Neuronal stem cell (in vitro differentiated cells): ENCODE data around the gene HLA-E.
A peak's percentile ranks its signal among the peaks of the same experiment; 100 is the strongest.
"Not testable (repeated sequence)": the region's sequence is repeated elsewhere in the genome, so short reads cannot be mapped to it uniquely, and the experiment has no call there.

ENCODE experiments used
- DNase-seq: peaks from one replicate; pipeline ENCODE4 v3.0.0-alpha.2; 2013; ENCODE audit warnings: low spot score
- H2AFZ ChIP-seq: one replicate; pipeline ENCODE4 v1.6.1; 2013; ENCODE audit warnings: mild to moderate bottlenecking, low read length, inconsistent platforms
- H2AK5ac ChIP-seq: 2 replicates; pipeline ENCODE4 v1.6.1; 2013; ENCODE audit warnings: low read depth, mild to moderate bottlenecking, inconsistent platforms, low read length, moderate library complexity, mixed read lengths
- H2BK120ac ChIP-seq: 2 replicates; pipeline ENCODE4 v1.6.1; 2013; ENCODE audit warnings: low read depth, mild to moderate bottlenecking, inconsistent platforms, low read length, moderate library complexity, mixed read lengths
- H2BK12ac ChIP-seq: one replicate; pipeline ENCODE4 v1.6.1; 2013; ENCODE audit warnings: low read length, inconsistent platforms
- H2BK15ac ChIP-seq: 2 replicates; pipeline ENCODE4 v1.6.1; 2013; ENCODE audit warnings: mild to moderate bottlenecking, low read length, inconsistent platforms, mixed read lengths
- H2BK5ac ChIP-seq: one replicate; pipeline ENCODE4 v1.6.1; 2013; ENCODE audit warnings: inconsistent platforms, mild to moderate bottlenecking, low read length, moderate library complexity
- H3K14ac ChIP-seq: one replicate; pipeline ENCODE4 v1.6.1; 2013; ENCODE audit warnings: low read length, inconsistent platforms
- H3K18ac ChIP-seq: 2 replicates; pipeline ENCODE4 v1.6.1; 2013; ENCODE audit warnings: low read length, inconsistent platforms
- H3K23ac ChIP-seq: 2 replicates; pipeline ENCODE4 v1.6.1; 2013; ENCODE audit warnings: low read depth, mild to moderate bottlenecking, mixed read lengths, low read length, inconsistent platforms; ENCODE audit not compliant: poor library complexity
- H3K27ac ChIP-seq: replicated peaks from 3 replicates; pipeline ENCODE4 v1.5.1; 2013; ENCODE audit warnings: low read length, inconsistent platforms
- H3K27me3 ChIP-seq, 3 experiments: 2 replicates each; pipeline ENCODE4 v1.6.1; 2013; ENCODE audit warnings: low read length in 3 of 3, mild to moderate bottlenecking in 2 of 3, inconsistent platforms in 1 of 3, low read depth in 1 of 3, mixed read lengths in 1 of 3, moderate library complexity in 1 of 3; ENCODE audit not compliant: control insufficient read depth in 3 of 3, insufficient read depth in 3 of 3
- H3K36me3 ChIP-seq, 2 donors: replicated peaks in 1 of 2; 2 replicates each; pipeline ENCODE4 v1.6.1; 2013; ENCODE audit warnings: low read length in 2 of 2; ENCODE audit not compliant: control insufficient read depth in 2 of 2, insufficient read depth in 2 of 2
- H3K4ac ChIP-seq: 2 replicates; pipeline ENCODE4 v1.6.1; 2013; ENCODE audit warnings: inconsistent platforms, mild to moderate bottlenecking, low read length, moderate library complexity
- H3K4me1 ChIP-seq, 2 donors: 1 replicate in 1 of 2; 2 replicates in 1 of 2; pipeline ENCODE4 v1.6.1; 2013; ENCODE audit warnings: low read length in 2 of 2, low read depth in 1 of 2; ENCODE audit not compliant: control insufficient read depth in 2 of 2, insufficient read depth in 1 of 2
- H3K4me2 ChIP-seq: one replicate; pipeline ENCODE4 v1.6.1; 2013; ENCODE audit warnings: mild to moderate bottlenecking, low read length, inconsistent platforms; ENCODE audit not compliant: insufficient read depth, poor library complexity, severe bottlenecking
- H3K4me3 ChIP-seq, 2 donors: 2 replicates each; pipeline ENCODE4 v1.5.1; 2013; ENCODE audit warnings: low read length in 2 of 2, mild to moderate bottlenecking in 2 of 2, inconsistent platforms in 1 of 2, moderate library complexity in 1 of 2
- H3K79me1 ChIP-seq: one replicate; pipeline ENCODE4 v1.6.1; 2013; ENCODE audit warnings: low read depth, mild to moderate bottlenecking, inconsistent platforms, low read length, moderate library complexity
- H3K9ac ChIP-seq: one replicate; pipeline ENCODE4 v1.6.1; 2013; ENCODE audit warnings: mild to moderate bottlenecking, low read depth, low read length, inconsistent platforms; ENCODE audit not compliant: poor library complexity
- H3K9me3 ChIP-seq, 2 donors: replicated peaks in 1 of 2; 2 replicates each; pipeline versions ENCODE3 to v1.6.1; 2013; ENCODE audit warnings: low read length in 2 of 2, mild to moderate bottlenecking in 2 of 2, inconsistent platforms in 1 of 2, low read depth in 1 of 2, mixed read lengths in 1 of 2, moderate library complexity in 1 of 2; ENCODE audit not compliant: control insufficient read depth in 2 of 2, insufficient read depth in 1 of 2
- H4K8ac ChIP-seq: one replicate; pipeline ENCODE4 v1.6.1; 2013; ENCODE audit warnings: low read depth, mild to moderate bottlenecking, inconsistent platforms, low read length, moderate library complexity
- H4K91ac ChIP-seq: one replicate; pipeline ENCODE4 v1.6.1; 2013; ENCODE audit warnings: low read length, low read depth, mild to moderate bottlenecking, inconsistent platforms; ENCODE audit not compliant: poor library complexity
- WGBS, 2 donors: extraction: QIAGEN DNeasy Blood & Tissue Kit; methylation state at CpG; one replicate each; pipeline ENCODE4 v1.1.7; 2013; ENCODE audit warnings: missing lambda C conversion rate in 2 of 2, mixed read lengths in 1 of 2; ENCODE audit not compliant: insufficient read length in 2 of 2, insufficient replicate concordance in 1 of 2; ENCODE audit errors: extremely low coverage in 2 of 2; 5-methylcytosine and 5-hydroxymethylcytosine counted together

The HLA-E gene

GRCh38 chr6:30520522-30520921 lies 31.2 kb downstream of the HLA-E start:
- Histone ChIP-seq H2BK12ac (no peak overlapping the region), H3K9ac (no peak overlapping the region), H3K23ac (no peak overlapping the region), H3K27ac (no peak overlapping the region), H3K27me3 (no peaks in the 10 kb centered on the region), H3K18ac (no peak overlapping the region), H3K4ac (no peak overlapping the region), H3K4me2 (no peak overlapping the region), H3K79me1 (no peaks in the 10 kb centered on the region), H2BK15ac (peak overlapping the region; percentile 67), H2AFZ (peak overlapping the region; percentile 22), H2BK5ac (no peak overlapping the region), H3K4me1 (peaks cover 0 to 1% of the 10 kb centered on the region in 2 donors), H3K9me3 (peaks cover 0 to 7% of the 10 kb centered on the region in 2 donors), H2BK120ac (no peak overlapping the region), H3K14ac (no peak overlapping the region), H4K91ac (no peak overlapping the region), H3K4me3 (no peak overlapping the region), H2AK5ac (no peak overlapping the region), H3K36me3 (no peaks in the 10 kb centered on the region), H4K8ac (no peak overlapping the region)
- no peak for DNase-seq
- WGBS, 2 donors: no CpG with 5 or more reads among the region's 6 CpGs

GRCh38 chr6:30521082-30521481 lies 31.8 kb downstream of the HLA-E start:
- not testable (repeated sequence) for H3K79me1 ChIP-seq, H3K4me3 ChIP-seq, H3K4me2 ChIP-seq, H2AFZ ChIP-seq, H3K14ac ChIP-seq, H2BK5ac ChIP-seq, H3K23ac ChIP-seq, H2BK15ac ChIP-seq, H3K36me3 ChIP-seq, H3K27me3 ChIP-seq, H2AK5ac ChIP-seq, H4K8ac ChIP-seq, H2BK120ac ChIP-seq, H3K9ac ChIP-seq, H3K27ac ChIP-seq, H3K4ac ChIP-seq, H2BK12ac ChIP-seq, H3K9me3 ChIP-seq, H3K4me1 ChIP-seq, DNase-seq, H3K18ac ChIP-seq, H4K91ac ChIP-seq
- WGBS, 2 donors: no CpG with 5 or more reads among the region's 7 CpGs

GRCh38 chr6:30521952-30522351 lies 32.6 kb downstream of the HLA-E start:
- H4K91ac ChIP-seq, H2BK5ac ChIP-seq, H3K14ac ChIP-seq, H2AFZ ChIP-seq, H3K79me1 ChIP-seq, H2BK12ac ChIP-seq, H3K18ac ChIP-seq, H3K4me2 ChIP-seq, DNase-seq, H3K27ac ChIP-seq, H3K23ac ChIP-seq, H2BK120ac ChIP-seq, H3K27me3 ChIP-seq, H3K9ac ChIP-seq, H3K4me1 ChIP-seq, H2BK15ac ChIP-seq, H3K4me3 ChIP-seq, H4K8ac ChIP-seq, H3K36me3 ChIP-seq, H2AK5ac ChIP-seq, H3K9me3 ChIP-seq, H3K4ac ChIP-seq: not testable (repeated sequence)
- WGBS, 2 donors: no CpG with 5 or more reads among the region's 5 CpGs

GRCh38 chr6:30526444-30526843 lies 37.1 kb downstream of the HLA-E start:
- H3K9me3 ChIP-seq, H2BK5ac ChIP-seq, H3K79me1 ChIP-seq, H3K36me3 ChIP-seq, H3K9ac ChIP-seq, H4K8ac ChIP-seq, H2BK120ac ChIP-seq, H2BK15ac ChIP-seq, H3K4ac ChIP-seq, H2AFZ ChIP-seq, H3K27me3 ChIP-seq, H3K23ac ChIP-seq, H3K18ac ChIP-seq, H3K14ac ChIP-seq, H3K4me3 ChIP-seq, H3K4me1 ChIP-seq, H3K27ac ChIP-seq, H2AK5ac ChIP-seq, H3K4me2 ChIP-seq, DNase-seq, H4K91ac ChIP-seq, H2BK12ac ChIP-seq: not testable (repeated sequence)
- no CpG with 5 or more reads among the region's 3 CpGs for WGBS, 2 donors
